ENCODE measurements around the gene GAS2L2. TPM values are rescaled to one million over a fixed set of nuclear protein-coding genes. Genes with fewer than 3 reads are reported as not detected.

The GAS2L2 gene
- total RNA-seq, 1 donor from 2014 or later = 0.10 TPM

DNA sequence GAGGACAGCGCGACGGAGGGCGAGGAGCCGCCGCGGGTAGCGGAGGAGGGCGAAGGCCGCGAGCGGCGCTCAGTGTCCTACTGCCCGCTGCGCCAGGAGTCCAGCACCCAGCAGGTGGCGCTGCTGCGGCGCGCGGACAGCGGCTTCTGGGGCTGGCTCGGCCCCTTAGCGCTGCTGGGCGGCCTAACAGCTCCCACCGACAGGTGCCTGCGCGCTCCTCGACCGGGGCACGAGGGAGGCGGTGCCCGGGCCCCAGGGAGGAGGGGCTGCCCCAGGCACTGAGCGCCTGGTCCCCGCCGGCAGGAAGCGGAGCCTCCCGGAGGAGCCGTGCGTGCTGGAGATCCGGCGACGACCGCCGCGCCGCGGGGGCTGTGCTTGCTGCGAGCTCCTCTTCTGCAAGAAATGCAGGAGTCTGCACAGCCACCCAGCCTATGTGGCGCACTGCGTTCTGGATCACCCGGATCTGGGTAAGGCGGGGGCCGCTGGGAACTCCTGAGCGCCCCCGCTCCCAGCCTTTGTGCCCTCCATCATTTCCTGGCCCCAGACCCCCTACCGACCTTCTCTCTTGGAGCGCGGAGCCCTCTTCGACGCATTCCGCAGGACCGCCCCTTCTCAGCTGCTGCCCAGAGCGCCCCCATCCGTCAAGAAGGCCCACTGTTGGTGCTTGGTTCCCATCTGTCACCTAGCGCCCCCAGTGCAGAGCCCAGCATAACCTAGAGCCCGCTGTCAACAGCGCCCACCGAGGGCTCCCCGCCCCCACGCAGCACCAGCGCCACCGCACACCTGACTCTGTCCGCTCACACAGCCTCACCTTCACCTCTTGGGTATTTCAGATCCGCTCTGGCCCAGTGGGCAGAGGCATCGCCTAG is 11.3 kb upstream of the GAS2L2 start:
- Mint-ChIP-seq H3K27ac (ENCODE audit: unreplicated experiment) (peak overlapping the region; percentile 57), H3K36me3 (ENCODE audit: low read depth, unreplicated experiment) (peaks cover 5% of the 10 kb centered on the region), H3K4me3 (ENCODE audit: unreplicated experiment) (peak overlapping the region; percentile 91), H3K4me1 (ENCODE audit: unreplicated experiment) (peaks cover 19% of the 10 kb centered on the region), H3K27me3 (ENCODE audit: unreplicated experiment) (peaks cover 8% of the 10 kb centered on the region), H3K9me3 (ENCODE audit: unreplicated experiment) (no peaks in the 10 kb centered on the region)
- TF ChIP-seq, protein P1, sequence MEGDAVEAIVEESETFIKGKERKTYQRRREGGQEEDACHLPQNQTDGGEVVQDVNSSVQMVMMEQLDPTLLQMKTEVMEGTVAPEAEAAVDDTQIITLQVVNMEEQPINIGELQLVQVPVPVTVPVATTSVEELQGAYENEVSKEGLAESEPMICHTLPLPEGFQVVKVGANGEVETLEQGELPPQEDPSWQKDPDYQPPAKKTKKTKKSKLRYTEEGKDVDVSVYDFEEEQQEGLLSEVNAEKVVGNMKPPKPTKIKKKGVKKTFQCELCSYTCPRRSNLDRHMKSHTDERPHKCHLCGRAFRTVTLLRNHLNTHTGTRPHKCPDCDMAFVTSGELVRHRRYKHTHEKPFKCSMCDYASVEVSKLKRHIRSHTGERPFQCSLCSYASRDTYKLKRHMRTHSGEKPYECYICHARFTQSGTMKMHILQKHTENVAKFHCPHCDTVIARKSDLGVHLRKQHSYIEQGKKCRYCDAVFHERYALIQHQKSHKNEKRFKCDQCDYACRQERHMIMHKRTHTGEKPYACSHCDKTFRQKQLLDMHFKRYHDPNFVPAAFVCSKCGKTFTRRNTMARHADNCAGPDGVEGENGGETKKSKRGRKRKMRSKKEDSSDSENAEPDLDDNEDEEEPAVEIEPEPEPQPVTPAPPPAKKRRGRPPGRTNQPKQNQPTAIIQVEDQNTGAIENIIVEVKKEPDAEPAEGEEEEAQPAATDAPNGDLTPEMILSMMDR (IDR thresholded peaks at IDR 0.05; ENCODE audit: unreplicated experiment) = peak; percentile 96
- DNase-seq (ENCODE audit: low spot score) = peak; percentile 98

DNA sequence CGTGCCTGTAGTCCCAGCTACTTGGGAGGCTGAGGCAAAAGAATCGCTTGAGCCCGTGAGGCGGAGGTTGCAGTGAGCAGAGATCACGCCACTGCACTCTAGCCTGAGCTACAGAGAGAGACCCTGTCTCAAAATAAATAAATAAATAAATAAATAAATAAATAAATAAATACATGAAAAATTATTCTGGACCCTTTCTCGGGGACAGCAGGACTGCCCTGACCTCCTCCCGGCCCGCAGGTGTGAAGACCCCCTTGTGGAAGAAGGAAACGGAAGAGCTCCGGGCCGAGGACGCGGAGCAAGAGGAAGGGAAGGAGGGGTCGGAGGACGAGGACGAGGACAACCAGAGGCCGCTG is 10.7 kb upstream of the GAS2L2 start:
- Mint-ChIP-seq H3K4me3 (ENCODE audit: unreplicated experiment) (peak overlapping the region; percentile 87), H3K36me3 (ENCODE audit: low read depth, unreplicated experiment) (peaks cover 5% of the 10 kb centered on the region), H3K27me3 (ENCODE audit: unreplicated experiment) (peaks cover 8% of the 10 kb centered on the region), H3K4me1 (ENCODE audit: unreplicated experiment) (peaks cover 19% of the 10 kb centered on the region), H3K9me3 (ENCODE audit: unreplicated experiment) (no peaks in the 10 kb centered on the region), H3K27ac (ENCODE audit: unreplicated experiment) (no peak overlapping the region)
- no peak for DNase-seq (ENCODE audit: low spot score)
- TF ChIP-seq, protein P1 (IDR thresholded peaks at IDR 0.05; ENCODE audit: unreplicated experiment) = no peak

GRCh38 chr17:35761601-35762000 is 8.6 kb upstream of the GAS2L2 start:
- DNase-seq (ENCODE audit: low spot score) = no peak
- H3K4me1 Mint-ChIP-seq (ENCODE audit: unreplicated experiment) = peaks cover 19% of the 10 kb centered on the region
- no peak overlapping the region for H3K4me3 Mint-ChIP-seq (ENCODE audit: unreplicated experiment)
- H3K36me3 Mint-ChIP-seq (ENCODE audit: low read depth, unreplicated experiment) = peaks cover 5% of the 10 kb centered on the region
- H3K27me3 Mint-ChIP-seq (ENCODE audit: unreplicated experiment) = peaks cover 7% of the 10 kb centered on the region
- TF ChIP-seq, protein P1 (IDR thresholded peaks at IDR 0.05; ENCODE audit: unreplicated experiment) = no peak
- H3K9me3 Mint-ChIP-seq (ENCODE audit: unreplicated experiment) = no peaks in the 10 kb centered on the region
- no peak overlapping the region for H3K27ac Mint-ChIP-seq (ENCODE audit: unreplicated experiment)

DNA sequence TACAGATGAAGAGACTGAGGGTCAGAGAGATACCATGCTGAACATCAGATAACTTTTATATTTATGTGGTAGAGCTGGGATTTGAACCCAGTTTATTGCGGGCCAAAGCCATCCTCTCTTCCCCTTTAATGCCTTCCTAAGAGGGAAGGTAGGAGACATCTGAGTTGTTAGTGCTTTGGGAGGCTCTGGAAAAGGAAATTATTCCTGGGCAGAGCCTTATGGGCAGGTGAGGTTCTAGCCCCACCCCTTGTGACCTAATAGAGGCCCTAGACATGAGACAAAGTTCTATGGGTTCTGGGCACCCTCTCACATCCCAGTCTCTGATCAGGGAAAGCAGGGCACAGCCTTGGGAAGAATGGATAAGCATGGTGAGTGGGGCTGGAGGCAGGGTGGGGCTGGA is 7.5 kb upstream of the GAS2L2 start, which contains the start of gene C17orf50:
C17orf50 (plus strand) TSS at position 301 of the 400 bp plus-strand sequence; CDS start at position 356, 55 bp downstream.
- peaks cover 7% of the 10 kb centered on the region for H3K27me3 Mint-ChIP-seq (ENCODE audit: unreplicated experiment)
- TF ChIP-seq, protein P1 (IDR thresholded peaks at IDR 0.05; ENCODE audit: unreplicated experiment) = no peak
- no peak for DNase-seq (ENCODE audit: low spot score)
- peaks cover 12% of the 10 kb centered on the region for H3K4me1 Mint-ChIP-seq (ENCODE audit: unreplicated experiment)
- no peak within 1 kb of the TSS for H3K27ac Mint-ChIP-seq (ENCODE audit: unreplicated experiment)
- H3K36me3 Mint-ChIP-seq (ENCODE audit: low read depth, unreplicated experiment) = peaks cover 5% of the 10 kb centered on the region
- no peaks in the 10 kb centered on the region for H3K9me3 Mint-ChIP-seq (ENCODE audit: unreplicated experiment)
- H3K4me3 Mint-ChIP-seq (ENCODE audit: unreplicated experiment) = no peak within 1 kb of the TSS

DNA sequence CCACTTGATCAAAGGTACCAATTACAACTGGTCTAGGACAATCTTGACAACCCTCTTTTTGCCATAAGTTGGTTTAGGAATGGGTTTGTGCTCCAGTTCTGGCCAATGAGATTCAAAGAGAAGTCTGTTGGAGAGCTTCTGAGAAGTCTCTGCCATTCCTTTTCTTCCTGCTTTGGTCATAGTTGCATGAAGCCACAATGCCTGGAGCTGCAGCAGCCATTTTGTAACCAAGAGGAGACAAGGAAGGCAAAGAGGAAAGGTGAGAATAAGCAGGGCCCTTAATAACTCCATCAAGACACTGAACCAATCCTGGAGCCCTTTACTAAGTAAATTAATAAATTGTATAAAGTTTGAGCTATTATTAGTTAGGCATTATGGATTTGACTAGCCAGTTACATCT is 4.2 kb upstream of the GAS2L2 start:
- TF ChIP-seq, protein P1 (IDR thresholded peaks at IDR 0.05; ENCODE audit: unreplicated experiment) = no peak
- no peak overlapping the region for H3K27ac Mint-ChIP-seq (ENCODE audit: unreplicated experiment)
- H3K4me3 Mint-ChIP-seq (ENCODE audit: unreplicated experiment) = no peak overlapping the region
- DNase-seq (ENCODE audit: low spot score) = no peak
- H3K36me3 Mint-ChIP-seq (ENCODE audit: low read depth, unreplicated experiment) = peaks cover 5% of the 10 kb centered on the region
- no peaks in the 10 kb centered on the region for H3K9me3 Mint-ChIP-seq (ENCODE audit: unreplicated experiment)
- H3K4me1 Mint-ChIP-seq (ENCODE audit: unreplicated experiment) = peaks cover 2% of the 10 kb centered on the region
- H3K27me3 Mint-ChIP-seq (ENCODE audit: unreplicated experiment) = peaks cover 6% of the 10 kb centered on the region
